ENCODE results near the gene STX4. TPM values are rescaled to one million over a fixed set of nuclear protein-coding genes. Genes with fewer than 3 reads are reported as not detected.

The STX4 gene
- total RNA-seq, 1 experiment from 2014 or later, result 32.3 TPM

- Histone ChIP-seq H3K23ac (ENCODE audit: insufficient read length, low read depth, low read length) (no peak overlapping the region), H2BK120ac (ENCODE audit: low read depth, low read length, poor library complexity, severe bottlenecking) (no peak overlapping the region), H2BK5ac (ENCODE audit: insufficient read length, low read length) (no peak overlapping the region), H2BK12ac (ENCODE audit: insufficient read length, low read depth, low read length) (no peak overlapping the region), H3K23me2 (ENCODE audit: insufficient read length, low read depth, low read length, poor library complexity, severe bottlenecking) (no peaks in the 10 kb centered on the region), H4K91ac (ENCODE audit: insufficient read length, low read depth, low read length) (no peak overlapping the region), H3K27ac (ENCODE audit: insufficient read length, low read depth, low read length) (no peak overlapping the region), H3K18ac (ENCODE audit: insufficient read length, low read depth, low read length) (no peak overlapping the region), H3K9me3 (ENCODE audit: control insufficient read depth, low read depth, low read length) (no peaks in the 10 kb centered on the region), H3T11ph (ENCODE audit: low read length) (no peak overlapping the region), H3K79me2 (ENCODE audit: insufficient read depth, low read length) (no peaks in the 10 kb centered on the region), H3K4me2 (ENCODE audit: insufficient read depth, insufficient read length, low read length) (no peak overlapping the region), H3K4ac (ENCODE audit: low read depth, low read length) (no peak overlapping the region), H4K5ac (ENCODE audit: insufficient read length, low read depth, low read length) (no peak overlapping the region), H3K79me1 (ENCODE audit: insufficient read depth, low read depth, low read length, poor library complexity, severe bottlenecking) (no peaks in the 10 kb centered on the region), H3K9ac (ENCODE audit: extremely low read depth, insufficient read length, low read length) (no peak overlapping the region), H3K56ac (ENCODE audit: insufficient read length, low read depth, low read length) (no peak overlapping the region), H4K20me1 (ENCODE audit: control insufficient read depth, insufficient read depth, insufficient read length) (no peaks in the 10 kb centered on the region), H2AK5ac (ENCODE audit: insufficient read length, low read length) (no peak overlapping the region), H2BK20ac (ENCODE audit: low read depth, low read length, poor library complexity, severe bottlenecking) (no peak overlapping the region), H2AFZ (ENCODE audit: low read length) (no peak overlapping the region), H4K8ac (replicated peaks; ENCODE audit: insufficient read length, low read depth, low read length) (no peak overlapping the region), H3K27me3 (ENCODE audit: insufficient read depth, low read length) (no peaks in the 10 kb centered on the region), H3K14ac (ENCODE audit: insufficient read depth, low read length) (no peak overlapping the region), H2BK15ac (ENCODE audit: low read depth, low read length) (no peak overlapping the region), H3K4me1 (ENCODE audit: insufficient read depth, low read length) (no peaks in the 10 kb centered on the region)
- Mint-ChIP-seq H3K27ac (peak overlapping the region in 1 of 3 experiments; percentile 52; a peak in 1 of 7 replicates), H3K4me1 (peaks cover 0 to 3% of the 10 kb centered on the region in 2 experiments; a peak in 1 of 4 replicates), H3K4me3 (no peak overlapping the region), H3K9me3 (no peaks in the 10 kb centered on the region), H3K27me3 (ENCODE audit: low read depth) (no peaks in the 10 kb centered on the region), H3K36me3 (ENCODE audit: insufficient read depth in 1 of 3, low read depth in 3 of 3) (peaks cover 8 to 30% (median 28%) of the 10 kb centered on the region in 3 experiments; a peak in 6 of 7 replicates)
- TF ChIP-seq CTCF (conservative IDR thresholded peaks at IDR 0.05), result no peak
- peak; percentile 33 for DNase-seq
- no CpG with 5 or more reads among the region's 16 CpGs for WGBS (ENCODE audit: extremely low coverage, insufficient read length, low lambda C conversion rate)
Measured at GRCh38 chr16:31084584-31085302, 51.4 kb downstream of the STX4 start.
